ENCODE data around the gene FLRT1.

Gene FLRT1, protein sequence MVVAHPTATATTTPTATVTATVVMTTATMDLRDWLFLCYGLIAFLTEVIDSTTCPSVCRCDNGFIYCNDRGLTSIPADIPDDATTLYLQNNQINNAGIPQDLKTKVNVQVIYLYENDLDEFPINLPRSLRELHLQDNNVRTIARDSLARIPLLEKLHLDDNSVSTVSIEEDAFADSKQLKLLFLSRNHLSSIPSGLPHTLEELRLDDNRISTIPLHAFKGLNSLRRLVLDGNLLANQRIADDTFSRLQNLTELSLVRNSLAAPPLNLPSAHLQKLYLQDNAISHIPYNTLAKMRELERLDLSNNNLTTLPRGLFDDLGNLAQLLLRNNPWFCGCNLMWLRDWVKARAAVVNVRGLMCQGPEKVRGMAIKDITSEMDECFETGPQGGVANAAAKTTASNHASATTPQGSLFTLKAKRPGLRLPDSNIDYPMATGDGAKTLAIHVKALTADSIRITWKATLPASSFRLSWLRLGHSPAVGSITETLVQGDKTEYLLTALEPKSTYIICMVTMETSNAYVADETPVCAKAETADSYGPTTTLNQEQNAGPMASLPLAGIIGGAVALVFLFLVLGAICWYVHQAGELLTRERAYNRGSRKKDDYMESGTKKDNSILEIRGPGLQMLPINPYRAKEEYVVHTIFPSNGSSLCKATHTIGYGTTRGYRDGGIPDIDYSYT

DNA sequence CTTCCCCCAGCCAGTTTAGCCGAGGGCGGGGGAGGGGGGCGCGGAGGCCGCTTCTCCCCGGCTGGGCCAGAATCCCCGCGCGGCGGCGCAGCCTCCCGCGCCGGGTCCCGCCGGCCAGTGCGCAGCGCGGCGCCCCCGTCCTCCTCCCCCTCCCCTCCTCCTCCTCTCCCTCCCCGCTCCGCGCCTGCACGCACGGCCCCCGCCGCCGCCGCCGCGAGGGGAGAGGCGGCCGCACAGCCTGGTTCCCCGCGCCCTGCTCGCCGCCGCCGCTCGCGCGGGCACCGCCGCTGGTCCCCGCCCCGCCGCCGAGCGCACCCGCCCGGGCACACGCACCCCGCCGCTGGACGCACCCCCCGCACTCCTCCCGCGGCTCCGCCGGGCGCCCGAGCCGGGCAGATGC, at the start of gene FLRT1:
Gene FLRT1 (plus strand): TSS at position 356 of the 400 bp plus-strand sequence. CDS start 80,337 bp downstream, outside the sequence.
- DNase-seq (ENCODE audit: low spot score) = no peak

DNA sequence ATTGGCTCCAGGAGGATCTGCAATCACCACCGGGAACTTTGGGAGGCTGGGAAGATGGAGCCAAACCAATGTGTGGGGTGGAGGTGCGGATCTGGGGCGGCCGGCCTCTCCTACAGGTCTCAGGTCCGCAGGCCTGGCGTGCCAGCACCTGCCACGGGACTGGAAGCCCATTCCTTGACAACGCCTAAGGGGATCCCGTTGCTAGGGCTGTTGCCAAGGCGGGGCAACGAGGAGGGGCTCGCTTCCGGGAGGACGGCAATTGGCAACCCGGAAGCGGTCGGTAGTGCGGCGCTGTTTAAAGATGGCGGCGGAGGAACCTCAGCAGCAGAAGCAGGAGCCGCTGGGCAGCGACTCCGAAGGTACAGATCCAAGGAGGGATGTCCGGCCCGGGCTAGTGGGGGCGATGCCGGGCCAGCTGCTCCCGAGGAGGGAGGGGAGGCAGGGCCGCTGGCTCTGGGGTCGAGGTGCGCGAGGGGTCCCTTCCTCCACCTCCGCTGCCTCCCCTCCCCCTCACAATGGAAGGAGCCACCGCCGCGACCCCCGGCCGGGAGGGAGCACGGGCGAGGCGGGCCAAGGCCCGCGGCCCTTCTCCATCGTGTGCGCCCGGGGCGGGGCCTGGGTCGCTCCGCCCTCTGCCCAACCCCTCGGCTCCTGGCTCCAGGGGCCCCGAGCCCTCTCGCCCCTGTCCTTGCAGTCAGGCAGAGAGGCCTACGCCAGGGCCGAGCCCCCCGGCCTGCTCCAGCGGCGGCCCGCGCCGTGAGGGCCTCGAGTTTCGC, 49.4 kb upstream of the FLRT1 start, which contains the start of gene OTUB1:
Gene OTUB1 (plus strand): TSS at position 283 of the 776 bp plus-strand sequence. CDS start 19 bp downstream, at position 302.
- DNase-seq (ENCODE audit: low spot score) = peak; percentile 85

DNA sequence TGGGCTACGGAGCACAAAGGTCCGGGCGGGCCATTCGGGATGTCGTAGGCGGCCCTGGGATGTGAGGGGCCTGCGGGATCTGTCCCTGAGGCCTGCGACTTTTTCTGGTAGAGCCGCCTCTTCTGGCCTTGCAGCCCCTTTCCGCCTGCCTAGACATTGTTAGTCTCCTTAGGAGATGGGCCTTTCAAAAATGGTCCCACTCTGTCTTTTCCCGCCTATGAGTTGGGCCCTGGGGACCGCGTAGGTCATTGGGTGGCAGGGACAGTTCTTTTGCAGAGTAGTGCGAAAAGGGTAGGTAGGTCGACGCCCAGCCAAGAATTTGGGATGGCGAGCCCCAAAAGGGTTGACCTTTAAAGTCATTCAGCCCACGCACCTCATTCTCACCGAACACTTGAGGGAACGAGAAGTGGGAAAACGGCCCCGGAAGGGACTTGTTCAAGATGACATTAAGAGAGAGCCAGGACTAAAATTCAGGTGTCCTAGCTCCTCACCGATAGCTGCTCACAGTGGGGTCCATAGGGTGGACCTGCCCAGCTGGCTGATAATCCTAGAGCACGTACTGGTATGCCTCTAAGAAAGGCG, 48.7 kb upstream of the FLRT1 start:
- no peak for DNase-seq (ENCODE audit: low spot score)

DNA sequence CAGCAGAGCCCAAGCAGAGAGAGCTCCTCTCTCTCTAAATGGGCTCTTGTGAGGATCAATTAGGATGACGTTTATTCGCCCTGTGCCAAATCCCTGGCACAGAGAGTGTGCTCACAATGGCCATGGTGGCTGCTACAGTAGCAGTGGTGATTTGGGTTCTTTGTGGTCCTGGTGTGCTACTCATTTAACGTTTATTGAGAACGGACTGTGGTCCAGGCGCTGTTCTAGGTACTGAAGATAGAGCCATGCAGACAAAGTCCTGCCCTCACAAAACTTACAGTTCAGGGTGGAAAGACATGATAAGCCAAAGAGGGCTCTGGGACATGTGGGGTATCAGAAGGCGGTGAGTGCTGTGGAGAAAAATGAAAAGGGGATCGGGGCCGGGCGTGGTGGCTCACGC, 44.2 kb upstream of the FLRT1 start:
- DNase-seq (ENCODE audit: low spot score) = no peak

DNA sequence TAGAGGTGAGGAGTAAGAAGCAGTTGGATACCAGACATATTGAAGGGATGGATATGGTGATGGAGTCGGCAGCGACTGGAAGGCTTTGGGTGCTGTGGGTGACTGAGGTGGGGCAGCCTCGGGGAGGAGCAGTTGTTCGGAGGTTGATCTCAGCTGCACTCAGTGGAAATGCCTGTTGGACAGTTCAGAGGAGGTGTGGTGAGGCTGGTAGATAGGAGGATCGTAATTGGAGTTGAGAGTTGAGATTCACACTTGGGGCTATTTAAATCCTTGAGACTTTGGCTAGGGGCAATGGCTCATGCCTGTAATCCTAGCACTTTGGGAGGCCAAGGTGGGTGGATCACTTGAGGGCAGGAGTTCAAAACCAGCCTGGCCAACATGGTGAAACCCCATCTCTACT, 42.6 kb upstream of the FLRT1 start:
- no peak for DNase-seq (ENCODE audit: low spot score)

DNA sequence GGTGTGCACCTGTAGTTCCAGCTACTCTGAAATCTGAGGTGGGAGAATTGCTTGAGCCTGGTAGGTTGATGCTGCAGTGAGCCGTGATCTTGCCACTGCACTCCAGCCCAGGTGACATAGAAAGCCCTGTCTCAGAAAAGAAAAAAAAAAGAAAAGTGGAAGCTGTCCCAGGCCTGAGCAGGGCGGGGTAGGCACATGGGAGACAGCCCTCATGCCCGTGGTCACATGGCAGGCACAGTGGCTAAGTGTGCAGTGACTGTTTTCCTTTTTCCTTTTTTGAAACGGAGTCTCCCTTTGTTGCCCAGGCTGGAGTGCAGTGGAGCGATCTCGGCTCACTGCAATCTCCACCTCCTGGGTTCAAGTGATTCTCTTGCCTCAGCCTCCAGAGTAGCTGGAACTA, 41.7 kb upstream of the FLRT1 start:
- DNase-seq (ENCODE audit: low spot score) = no peak

DNA sequence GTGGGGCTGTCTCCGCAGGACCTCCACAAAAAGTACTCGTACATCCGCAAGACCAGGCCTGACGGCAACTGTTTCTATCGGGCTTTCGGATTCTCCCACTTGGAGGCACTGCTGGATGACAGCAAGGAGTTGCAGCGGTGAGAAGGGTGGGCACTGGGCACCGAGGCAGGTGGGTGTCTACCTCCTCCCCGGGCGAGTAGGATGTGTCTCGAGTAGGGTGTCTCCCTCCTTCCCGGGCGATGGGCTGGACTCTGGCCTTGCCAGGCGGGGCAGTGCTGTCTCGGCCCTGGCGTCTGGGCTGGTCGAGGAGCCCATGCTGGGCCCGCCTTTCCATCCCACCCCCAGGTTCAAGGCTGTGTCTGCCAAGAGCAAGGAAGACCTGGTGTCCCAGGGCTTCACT, 39.2 kb upstream of the FLRT1 start:
- DNase-seq (ENCODE audit: low spot score) = no peak

DNA sequence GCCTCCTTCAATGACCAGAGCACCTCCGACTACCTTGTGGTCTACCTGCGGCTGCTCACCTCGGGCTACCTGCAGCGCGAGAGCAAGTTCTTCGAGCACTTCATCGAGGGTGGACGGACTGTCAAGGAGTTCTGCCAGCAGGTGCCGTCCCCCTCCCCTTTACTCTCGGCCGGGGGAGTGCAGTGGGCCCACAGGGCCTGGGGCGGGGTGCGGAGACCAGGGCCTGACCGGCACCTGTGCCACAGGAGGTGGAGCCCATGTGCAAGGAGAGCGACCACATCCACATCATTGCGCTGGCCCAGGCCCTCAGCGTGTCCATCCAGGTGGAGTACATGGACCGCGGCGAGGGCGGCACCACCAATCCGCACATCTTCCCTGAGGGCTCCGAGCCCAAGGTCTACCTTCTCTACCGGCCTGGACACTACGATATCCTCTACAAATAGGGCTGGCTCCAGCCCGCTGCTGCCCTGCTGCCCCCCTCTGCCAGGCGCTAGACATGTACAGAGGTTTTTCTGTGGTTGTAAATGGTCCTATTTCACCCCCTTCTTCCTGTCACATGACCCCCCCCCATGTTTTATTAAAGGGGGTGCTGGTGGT, 38.5 kb upstream of the FLRT1 start:
- DNase-seq (ENCODE audit: low spot score) = no peak

DNA sequence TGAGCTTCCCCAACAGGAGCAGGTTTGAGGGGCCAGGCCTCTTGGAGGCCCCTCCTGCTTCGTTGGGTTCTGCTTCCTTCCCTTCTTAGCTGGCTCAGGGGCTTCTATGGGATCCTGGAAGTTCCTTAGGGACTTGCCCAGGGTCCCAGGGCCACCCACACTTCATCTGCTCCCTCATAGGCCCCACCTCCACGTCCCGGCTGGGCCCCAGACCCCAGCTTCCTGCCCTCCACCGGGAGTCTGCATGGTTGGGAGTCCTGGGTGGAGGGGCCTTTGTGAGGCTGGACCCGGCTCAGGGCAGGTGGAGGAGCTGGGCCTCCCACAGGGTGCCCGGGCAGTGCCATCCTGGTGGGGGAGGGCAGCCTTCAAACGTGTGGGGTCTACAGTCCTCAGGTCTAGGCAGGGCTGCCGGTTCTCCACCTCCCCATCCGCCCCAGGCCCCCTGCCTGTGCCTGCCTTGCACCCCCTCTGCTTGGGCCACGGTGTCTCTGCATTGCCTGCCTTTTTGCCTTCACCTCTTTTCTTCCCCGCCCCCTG, 37.9 kb upstream of the FLRT1 start:
- no peak for DNase-seq (ENCODE audit: low spot score)

DNA sequence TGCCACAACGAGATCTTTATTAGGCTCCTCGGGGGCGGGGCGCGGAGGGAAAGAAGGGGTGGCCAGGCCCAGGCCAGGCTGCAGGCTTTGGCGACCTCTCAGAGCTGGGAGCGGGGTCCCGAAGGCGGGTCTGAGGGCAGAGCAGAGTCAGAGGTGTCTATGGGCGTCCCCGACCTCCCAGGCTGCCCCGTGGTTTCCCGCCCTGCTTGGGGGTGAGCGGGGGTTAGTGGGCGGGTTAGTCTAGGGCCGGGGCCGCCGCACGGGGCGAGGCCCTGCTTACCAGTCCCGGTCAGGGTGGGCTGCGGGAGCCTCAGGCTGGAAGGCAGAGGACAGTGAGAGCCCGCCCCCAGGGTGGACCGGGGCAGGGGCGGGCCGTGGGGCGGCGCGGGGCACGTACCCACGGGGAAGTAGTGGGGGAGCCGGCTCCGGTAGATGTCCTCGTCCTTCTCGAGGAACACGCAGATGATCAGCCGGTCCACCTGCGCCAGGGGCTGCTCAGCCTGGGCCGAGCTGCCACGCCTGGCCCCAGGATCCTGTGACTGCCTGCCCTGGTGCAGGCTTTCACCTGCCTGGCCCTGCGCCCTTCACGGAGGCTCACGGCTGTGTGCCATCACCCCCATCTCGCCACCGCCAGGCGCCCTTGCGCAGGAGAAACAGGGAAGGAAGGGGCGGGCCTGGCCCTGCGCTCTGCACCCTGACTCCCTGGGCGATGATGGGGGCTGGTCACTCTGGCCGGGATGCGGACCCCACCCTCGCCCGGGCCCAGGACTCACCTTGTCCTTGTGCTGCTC, 37.0 kb upstream of the FLRT1 start:
- no peak for DNase-seq (ENCODE audit: low spot score)

DNA sequence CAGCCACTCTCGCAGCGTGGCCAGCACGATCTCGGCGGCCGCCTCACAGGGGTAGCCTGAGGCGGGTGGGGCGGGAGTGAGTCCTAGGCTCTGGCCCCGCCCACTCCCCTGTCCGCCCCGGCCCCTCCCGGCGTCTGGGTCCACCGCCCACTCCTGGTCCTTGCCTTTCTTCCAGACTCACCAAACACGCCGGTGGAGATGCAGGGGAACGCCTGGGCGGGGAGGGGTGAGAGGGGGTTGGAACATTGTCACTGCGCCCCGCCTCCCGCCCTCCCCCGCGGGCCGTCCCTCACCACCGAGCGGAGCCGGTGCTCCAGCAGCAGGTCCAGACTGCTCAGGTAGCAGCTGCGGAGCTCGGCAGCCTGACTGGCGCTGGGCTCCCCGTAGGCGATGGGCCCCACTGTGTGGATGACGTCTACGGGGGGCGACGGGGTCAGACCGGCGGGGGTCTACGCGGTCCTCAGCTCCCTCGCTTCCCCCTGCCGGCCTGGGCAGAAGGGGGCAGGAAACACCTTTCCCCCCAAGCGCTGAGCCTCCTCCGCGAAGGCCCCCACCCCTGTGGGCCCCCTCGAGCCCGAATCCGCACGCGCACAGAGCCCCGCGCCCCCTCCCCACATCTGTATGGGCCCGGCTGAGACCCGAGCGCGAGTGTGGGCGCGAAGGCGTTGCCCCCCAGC, 36.2 kb upstream of the FLRT1 start:
- DNase-seq (ENCODE audit: low spot score) = no peak

DNA sequence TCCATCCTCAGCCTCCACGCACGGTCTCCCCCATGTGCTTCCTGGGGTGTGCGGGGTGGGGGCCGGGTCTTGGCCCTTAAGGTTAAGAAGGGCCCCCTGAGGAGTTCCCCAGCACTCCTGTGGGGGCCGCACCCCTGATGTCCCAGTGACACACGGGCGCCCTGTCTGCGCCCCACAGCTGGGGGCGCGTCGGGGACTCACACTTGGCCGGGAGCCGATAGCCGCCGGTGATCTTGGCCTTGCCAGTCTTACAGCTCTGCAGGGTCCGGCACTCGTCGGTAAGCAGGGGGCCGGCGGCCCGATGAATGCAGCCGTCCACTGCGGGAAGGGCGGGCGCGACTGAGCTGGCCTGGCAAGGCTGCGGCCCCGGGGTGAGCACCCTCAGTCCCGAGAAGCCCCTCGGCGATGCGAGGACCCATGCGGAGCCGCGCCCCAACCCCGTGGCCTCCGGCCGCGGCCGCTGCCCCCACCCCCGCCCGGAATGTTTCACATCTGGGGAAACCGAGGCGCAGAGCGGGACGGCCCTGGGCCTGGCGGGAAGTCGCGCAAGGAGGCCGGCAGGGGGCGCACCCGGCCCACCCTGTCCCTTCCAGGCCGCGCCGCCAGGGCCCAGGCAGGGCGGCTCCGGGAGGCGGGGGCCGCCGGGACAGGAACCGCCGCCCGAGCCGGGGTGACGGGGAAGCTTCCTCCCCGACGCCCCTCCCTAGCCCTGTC, 35.5 kb upstream of the FLRT1 start:
- DNase-seq (ENCODE audit: low spot score) = peak; percentile 71

DNA sequence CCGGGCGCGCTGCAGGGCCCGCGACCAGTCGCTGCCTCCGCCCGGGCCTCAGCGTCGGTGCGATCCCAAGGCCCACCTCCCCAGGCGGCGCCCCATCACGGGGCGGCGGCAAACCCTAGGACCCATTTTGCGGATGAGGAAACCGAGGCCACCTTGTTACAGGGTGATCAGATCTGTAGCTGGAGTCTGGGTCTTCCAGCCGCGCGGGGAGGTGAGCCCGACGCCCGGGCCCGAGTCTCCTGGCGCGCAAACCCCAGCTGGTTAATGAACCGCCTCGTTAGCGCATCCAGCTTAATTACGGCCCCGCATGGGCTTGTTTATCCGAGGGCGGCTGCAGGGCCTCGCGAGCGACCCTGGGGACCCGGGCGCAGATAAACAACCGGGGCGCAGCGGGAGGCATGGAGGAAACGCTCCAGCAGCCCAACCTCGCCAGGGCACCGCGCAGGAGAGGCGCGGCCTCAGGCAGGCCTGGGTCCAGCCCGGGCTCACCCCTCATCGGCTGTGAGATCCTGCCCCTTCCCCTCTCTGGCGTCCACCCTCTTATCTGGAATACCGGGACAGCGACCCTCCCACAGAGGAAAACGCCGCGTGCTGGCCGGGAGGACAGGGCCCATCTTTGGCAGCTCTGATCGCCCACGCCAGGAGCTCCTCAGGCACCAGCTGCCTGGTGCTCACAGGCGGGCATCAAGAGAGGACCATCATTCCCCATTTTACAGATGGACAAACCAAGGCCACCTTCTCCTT, 34.8 kb upstream of the FLRT1 start:
- DNase-seq (ENCODE audit: low spot score) = no peak

DNA sequence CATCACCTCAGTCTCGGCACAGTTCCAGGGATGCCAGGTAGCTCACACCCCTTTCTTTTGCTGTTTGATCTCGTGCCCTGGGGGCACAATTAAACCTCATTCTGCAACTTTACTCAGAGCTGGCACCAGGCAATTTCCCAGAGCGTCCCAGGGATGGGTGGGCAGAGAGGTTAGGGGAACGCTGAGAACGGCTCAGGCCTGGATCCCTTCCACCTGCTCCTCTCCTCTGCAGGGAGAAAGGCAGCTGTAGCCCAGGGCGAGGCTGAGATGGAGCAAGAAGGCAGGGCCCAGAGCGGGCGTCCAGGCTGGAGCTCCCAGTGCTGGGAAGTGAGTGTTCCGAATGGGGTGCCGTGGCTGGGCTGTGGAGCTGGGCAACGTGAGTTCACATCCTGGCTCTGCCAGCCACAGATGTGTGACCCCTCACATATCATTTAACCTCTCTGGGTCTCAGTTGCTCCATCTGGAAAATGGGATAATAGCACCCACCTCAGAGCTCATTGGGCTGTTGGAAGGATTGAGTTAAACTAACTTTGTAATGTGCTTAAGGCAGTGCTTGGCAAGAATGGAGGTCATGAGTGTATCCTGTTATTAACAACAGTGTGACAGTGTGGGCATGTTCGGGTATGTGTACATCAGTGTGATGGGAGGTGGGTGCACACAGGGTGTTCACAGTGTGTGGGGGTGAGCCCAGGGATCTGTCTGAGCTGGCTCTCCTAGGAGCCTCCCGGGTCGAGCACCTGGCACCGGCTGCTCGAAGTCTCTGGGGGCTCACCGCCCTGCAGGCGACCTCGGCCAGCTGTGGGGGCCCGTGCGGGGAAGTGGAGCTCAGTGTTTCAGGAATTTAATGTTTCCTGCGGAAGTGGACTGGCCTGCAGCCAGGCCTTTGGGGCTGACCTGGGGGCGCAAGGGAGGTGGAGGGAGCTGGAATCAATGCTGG, 34.0 kb upstream of the FLRT1 start:
- DNase-seq (ENCODE audit: low spot score) = no peak

DNA sequence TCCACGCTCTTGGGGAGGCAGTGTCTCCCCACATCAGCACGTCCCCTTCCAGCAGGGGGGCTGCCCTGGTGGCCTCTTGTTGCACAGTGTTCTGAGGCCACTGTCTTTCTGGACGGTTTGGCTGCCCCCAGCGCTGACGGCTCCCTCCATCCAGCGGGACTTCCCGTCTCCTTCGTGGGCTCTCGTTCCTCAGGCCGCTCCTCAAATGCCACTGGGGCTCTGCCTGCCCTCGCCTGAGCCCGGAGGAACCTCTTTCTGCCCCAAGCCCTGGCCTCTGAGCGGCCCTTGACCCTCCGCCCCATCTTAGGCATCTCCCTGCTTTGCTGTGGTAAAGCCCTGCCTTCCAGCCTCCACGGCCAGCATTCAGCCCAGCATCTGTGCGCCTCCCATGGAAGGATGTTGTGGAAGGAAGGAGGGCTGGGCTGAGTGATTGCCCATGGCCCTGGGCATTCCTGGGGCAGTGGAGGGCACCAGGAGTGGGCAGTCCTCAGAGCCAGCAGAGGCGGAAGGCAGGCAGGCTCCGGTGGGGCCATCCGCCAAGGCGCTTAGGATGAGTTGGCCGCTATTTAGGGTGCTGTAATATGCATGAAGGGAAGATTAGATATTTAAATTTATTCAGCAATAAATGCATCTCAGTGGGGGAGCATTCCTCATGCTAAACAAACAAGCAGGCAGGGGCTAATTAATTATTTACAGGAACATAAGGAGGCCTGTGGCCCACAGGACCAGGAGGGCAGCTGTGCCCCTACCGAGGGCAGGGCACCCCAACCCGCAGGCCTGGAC, 31.7 kb upstream of the FLRT1 start:
- DNase-seq (ENCODE audit: low spot score) = no peak

DNA sequence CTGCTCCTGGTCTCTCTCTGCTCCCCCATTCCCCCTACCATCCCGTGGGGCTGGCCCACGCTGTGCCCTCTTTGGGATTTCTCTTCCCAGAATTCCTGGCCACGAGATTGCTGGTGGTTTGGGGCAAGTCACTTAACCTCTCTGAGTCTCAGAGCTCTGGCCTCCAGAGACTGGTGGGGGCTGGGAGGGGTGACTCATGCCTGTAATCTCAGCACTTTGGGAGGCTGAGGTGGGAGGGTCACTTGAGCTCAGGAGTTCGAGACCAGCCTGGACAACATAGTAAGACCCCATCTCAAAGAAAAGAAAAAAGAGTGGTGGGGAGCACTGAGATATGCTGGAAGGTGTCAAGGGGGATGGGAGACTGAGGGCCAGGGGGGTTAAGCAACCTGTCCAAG, 31.1 kb upstream of the FLRT1 start:
- no peak for DNase-seq (ENCODE audit: low spot score)

DNA sequence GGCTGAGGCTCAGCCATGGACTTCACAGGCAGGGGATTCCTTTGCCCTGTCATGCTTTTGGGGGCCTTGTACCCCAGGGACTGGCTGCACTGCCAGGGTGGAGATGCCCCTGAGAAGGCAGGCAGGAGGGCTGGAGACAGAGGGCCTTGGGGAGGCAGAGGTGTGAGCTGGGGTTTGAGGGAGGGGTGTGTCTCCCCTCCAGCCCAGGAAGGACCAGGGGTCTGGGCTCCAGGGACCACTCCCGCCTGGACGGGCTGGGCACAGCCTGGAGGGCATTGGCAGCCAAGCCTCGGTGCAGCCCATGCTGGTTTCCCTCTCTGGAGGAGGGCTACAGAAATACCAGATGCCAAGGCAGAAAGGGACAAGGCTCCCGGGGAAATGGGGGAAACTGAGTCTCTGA, 30.0 kb upstream of the FLRT1 start:
- no peak for DNase-seq (ENCODE audit: low spot score)
